Left lobe of liver (tissue), 2 donors: ENCODE data around the gene CCDC154. TPM values are rescaled to one million over a fixed set of nuclear protein-coding genes. Genes with fewer than 3 reads are reported as not detected.

Experiments
- ATAC-seq: fragments of 200-7000 bp; cut with Tn5 transposase; one replicate; pipeline ENCODE4 v1.9.1; 2020; ENCODE audit warnings: mild to moderate bottlenecking, moderate library complexity
- DNase-seq: peaks from one replicate; pipeline ENCODE4 v3.0.0-alpha.2; 2020; ENCODE audit warnings: low spot score
- total RNA-seq: library from RNA; stranded (reverse); gene quantifications from one replicate; pipeline ENCODE4 v1.2.1, GENCODE V29; 2021
- donor health status: DM: no; HTN: no; CAD: no; lungs with moderate emphysema.
- donor health status: DM: no; HTN: yes; CAD: no.

Gene CCDC154
- total RNA-seq, 1 donor from 2014 or later, result 1.4 TPM

GRCh38 chr16:1398351-1398750 is 46.0 kb downstream of the CCDC154 start:
- ATAC-seq, result no peak
- DNase-seq, result no peak

GRCh38 chr16:1397779-1398178 is 46.6 kb downstream of the CCDC154 start:
- ATAC-seq, result no peak
- no peak for DNase-seq

- ATAC-seq (no peak), DNase-seq (no peak)
Observed at GRCh38 chr16:1395444-1396031, 48.8 kb downstream of the CCDC154 start.

GRCh38 chr16:1394367-1394951 is 49.9 kb downstream of the CCDC154 start:
- DNase-seq, result no peak
- ATAC-seq, result no peak

- DNase-seq (no peak), ATAC-seq (no peak)
Observed at GRCh38 chr16:1393613-1394176, 50.7 kb downstream of the CCDC154 start.

- DNase-seq (no peak), ATAC-seq (no peak)
Observed at GRCh38 chr16:1392826-1393225, 51.5 kb downstream of the CCDC154 start.

- no peak for ATAC-seq
- DNase-seq, result no peak
Observed at GRCh38 chr16:1390239-1390779, 54.0 kb downstream of the CCDC154 start.

GRCh38 chr16:1389762-1390161 is 54.6 kb downstream of the CCDC154 start:
- ATAC-seq (no peak), DNase-seq (no peak)

GRCh38 chr16:1387331-1387730 is 57.0 kb downstream of the CCDC154 start:
- DNase-seq, result no peak
- no peak for ATAC-seq

- DNase-seq (no peak), ATAC-seq (no peak)
Observed at GRCh38 chr16:1385232-1385631, 59.1 kb downstream of the CCDC154 start.

Other genes with a start within 250 kb of the CCDC154 start
- 0.15 TPM for gene TPSG1, start 219.3 kb downstream of the CCDC154 start, total RNA-seq
- gene TPSB2, start 214.4 kb downstream of the CCDC154 start, total RNA-seq, result 1.6 TPM
- gene TPSAB1, start 203.9 kb downstream of the CCDC154 start, total RNA-seq, result 1.6 TPM
- not detected for gene TPSD1, start 188.5 kb downstream of the CCDC154 start, total RNA-seq
- gene UBE2I, start 134.9 kb downstream of the CCDC154 start, total RNA-seq, result 28.0 TPM
- gene BAIAP3, start 110.9 kb downstream of the CCDC154 start, total RNA-seq, result 8.1 TPM
- gene TSR3, start 92.7 kb downstream of the CCDC154 start, total RNA-seq, result 32.5 TPM
- gene GNPTG, start 92.6 kb downstream of the CCDC154 start, total RNA-seq, result 58.3 TPM
- gene UNKL, start 29.9 kb downstream of the CCDC154 start, total RNA-seq, result 14.1 TPM
- gene UQCC4, start 23.8 kb downstream of the CCDC154 start, total RNA-seq, result 6.1 TPM
- gene PERCC1, start 13.5 kb downstream of the CCDC154 start, total RNA-seq, result not detected
- gene CLCN7, start 30.5 kb upstream of the CCDC154 start, total RNA-seq, result 51.9 TPM
- not detected for gene PTX4, start 44.4 kb upstream of the CCDC154 start, total RNA-seq
- 36.4 TPM for gene TELO2, start 48.8 kb upstream of the CCDC154 start, total RNA-seq
- 7.2 TPM for gene TMEM204, start 89.1 kb upstream of the CCDC154 start, total RNA-seq
- 5.8 TPM for gene IFT140, start 167.5 kb upstream of the CCDC154 start, total RNA-seq
- 6.9 TPM for gene CRAMP1, start 167.8 kb upstream of the CCDC154 start, total RNA-seq
- 33.1 TPM for gene JPT2, start 233.7 kb upstream of the CCDC154 start, total RNA-seq